B cell (primary cell): ENCODE data around the gene TNFRSF25. TPM values are rescaled to one million over a fixed set of nuclear protein-coding genes. Genes with fewer than 3 reads are reported as not detected.

Experiments
- ATAC-seq: fragments of 200-7000 bp; cut with Tn5 transposase; one replicate; pipeline ENCODE4 v1.10.0; 2021; ENCODE audit warnings: low read depth, mild to moderate bottlenecking, moderate number of reproducible peaks, moderate library complexity
- CTCF ChIA-PET: fragments of 350-600 bp; sonication (Branson Sonifier 250); formaldehyde crosslinking; loops from one replicate; lab custom pipeline; 2021; ENCODE audit warnings: antibody characterized with exemption, inconsistent platforms; lab: Charles Lee
- POLR2A ChIA-PET: fragments of 350-600 bp; sonication (Branson Sonifier 250); formaldehyde crosslinking; loops from one replicate; lab custom pipeline; 2021; ENCODE audit warnings: antibody characterized with exemption; lab: Charles Lee
- DNase-seq: peaks from one replicate; pipeline ENCODE4 v3.0.0; 2013
- H2AFZ ChIP-seq: 2 replicates; pipeline ENCODE4 v1.6.1; 2012; ENCODE audit warnings: mild to moderate bottlenecking, low read depth, low read length; ENCODE audit not compliant: insufficient read depth, poor library complexity, severe bottlenecking
- H3K27ac ChIP-seq, 2 donors: 1 replicate in 1 of 2; 2 replicates in 1 of 2; pipeline ENCODE4 v1.5.1; 2012 to 2013; ENCODE audit warnings: low read length in 2 of 2, mild to moderate bottlenecking in 2 of 2, moderate library complexity in 1 of 2
- H3K27me3 ChIP-seq, 4 experiments: fragments of 200-600 bp in 1 of 4; sonication (generic) in 1 of 4; replicated peaks in 1 of 4; 1 replicate in 2 of 4; 2 replicates in 2 of 4; pipeline versions ENCODE4 v1.6.1 to v1.7.0; 2013 to 2016; ENCODE audit warnings: low read length in 3 of 4, mild to moderate bottlenecking in 2 of 4, mixed read lengths in 1 of 4, moderate library complexity in 1 of 4; ENCODE audit not compliant: insufficient read depth in 4 of 4, control insufficient read depth in 3 of 4; ENCODE audit errors: control extremely low read depth in 1 of 4
- H3K36me3 ChIP-seq, 2 experiments: replicated peaks in 1 of 2; 1 replicate in 1 of 2; 2 replicates in 1 of 2; pipeline versions ENCODE4 v1.6.1 to v1.7.1; 2013; ENCODE audit warnings: low read length in 1 of 2; ENCODE audit not compliant: insufficient read depth in 2 of 2, control insufficient read depth in 1 of 2; ENCODE audit errors: control extremely low read depth in 1 of 2, extremely low read depth in 1 of 2
- H3K4me1 ChIP-seq, 2 donors: fragments of 200-600 bp in 1 of 2; sonication (generic) in 1 of 2; 1 replicate in 1 of 2; 2 replicates in 1 of 2; pipeline versions ENCODE4 v1.5.1 to v1.6.1; 2013 to 2017; ENCODE audit warnings: low read length in 2 of 2; ENCODE audit not compliant: control insufficient read depth in 2 of 2, insufficient read depth in 2 of 2
- H3K4me2 ChIP-seq: replicated peaks from 2 replicates; pipeline ENCODE3; 2012; ENCODE audit warnings: mild to moderate bottlenecking, low read depth, low read length; ENCODE audit not compliant: poor library complexity, severe bottlenecking
- H3K4me3 ChIP-seq, 5 experiments: fragments of 200-600 bp in 1 of 5; sonication (generic) in 1 of 5; 1 replicate in 3 of 5; 2 replicates in 2 of 5; pipeline versions ENCODE4 v1.5.1 to v1.7.0; 2011 to 2016; ENCODE audit warnings: low read length in 4 of 5, mild to moderate bottlenecking in 4 of 5, low read depth in 2 of 5, control low read depth in 1 of 5, moderate library complexity in 1 of 5; ENCODE audit not compliant: insufficient read depth in 1 of 5; ENCODE audit errors: control extremely low read depth in 1 of 5, extremely low read depth in 1 of 5
- H3K79me2 ChIP-seq: fragments of 200-600 bp; sonication (generic); one replicate; pipeline ENCODE4 v1.6.0; 2016; ENCODE audit warnings: low read length; ENCODE audit not compliant: control insufficient read depth, insufficient read depth
- H3K9ac ChIP-seq: fragments of 200-600 bp; sonication (generic); 2 replicates; pipeline ENCODE4 v1.6.1; 2017; ENCODE audit warnings: mild to moderate bottlenecking, low read length, moderate library complexity
- H3K9me3 ChIP-seq, 3 donors: one replicate each; pipeline versions ENCODE4 v1.6.1 to v1.7.1; 2013; ENCODE audit warnings: low read length in 2 of 3; ENCODE audit not compliant: control insufficient read depth in 2 of 3, insufficient read depth in 1 of 3; ENCODE audit errors: control extremely low read depth in 1 of 3
- H4K20me1 ChIP-seq: 2 replicates; pipeline ENCODE4 v1.6.0; 2012; ENCODE audit warnings: mild to moderate bottlenecking, low read length; ENCODE audit not compliant: insufficient read depth, control insufficient read depth, poor library complexity, severe bottlenecking
- H3K27ac Mint-ChIP-seq: one replicate; pipeline ENCODE4 v1.8.0; 2021; ENCODE audit warnings: mixed read lengths
- H3K27me3 Mint-ChIP-seq: one replicate; pipeline ENCODE4 v1.8.0; 2021; ENCODE audit warnings: mixed read lengths
- H3K4me1 Mint-ChIP-seq: one replicate; pipeline ENCODE4 v1.8.0; 2021; ENCODE audit warnings: mixed read lengths
- H3K4me3 Mint-ChIP-seq: one replicate; pipeline ENCODE4 v1.8.0; 2021; ENCODE audit warnings: mixed read lengths
- H3K9me3 Mint-ChIP-seq: one replicate; pipeline ENCODE4 v1.8.0; 2022; ENCODE audit warnings: mixed read lengths; ENCODE audit not compliant: insufficient read depth
- EZH2 ChIP-seq: IDR thresholded peaks from 2 replicates; pipeline ENCODE4 v1.6.1; 2012; ENCODE audit warnings: borderline replicate concordance, low read depth, mild to moderate bottlenecking, moderate library complexity, low read length; ENCODE audit not compliant: insufficient read depth, poor library complexity, severe bottlenecking
- whole genome bisulfite sequencing: methylation state at CpG from one replicate; pipeline ENCODE4 v1.1.5; 2013; ENCODE audit warnings: missing lambda C conversion rate; ENCODE audit not compliant: insufficient coverage; 5-methylcytosine and 5-hydroxymethylcytosine counted together
- intact Hi-C: fragments of 100-400 bp; cut with micrococcal nuclease; formaldehyde crosslinking; loops from one replicate; pipeline ENCODE4 v1.10.0; 2022
- polyA plus RNA-seq: library from polyadenylated mRNA; depleted of rRNA; stranded (reverse); fragments of >200 nt; gene quantifications from 2 replicates; pipeline ENCODE4 v1.2.3, GENCODE V29; 2012
- total RNA-seq, 2 donors: library from RNA; stranded (reverse); fragments of 120-200 nt in 1 of 2; gene quantifications; 1 replicate in 1 of 2; 2 replicates in 1 of 2; pipeline versions ENCODE4 v1.2.3 to v1.2.4, GENCODE V29; 2013 to 2022
- TF ChIP-seq, protein P1 (sequence below): fragments of 200-600 bp; IDR thresholded peaks from one replicate; pipeline ENCODE4 v1.8.0; 2022; ENCODE audit warnings: antibody characterized with exemption, mild to moderate bottlenecking

The TNFRSF25 gene
- total and polyA plus RNA-seq, 2 donors (not counting 1 experiment from before 2014, with no cell fraction given) = 2.6 to 7.1 TPM

DNA sequence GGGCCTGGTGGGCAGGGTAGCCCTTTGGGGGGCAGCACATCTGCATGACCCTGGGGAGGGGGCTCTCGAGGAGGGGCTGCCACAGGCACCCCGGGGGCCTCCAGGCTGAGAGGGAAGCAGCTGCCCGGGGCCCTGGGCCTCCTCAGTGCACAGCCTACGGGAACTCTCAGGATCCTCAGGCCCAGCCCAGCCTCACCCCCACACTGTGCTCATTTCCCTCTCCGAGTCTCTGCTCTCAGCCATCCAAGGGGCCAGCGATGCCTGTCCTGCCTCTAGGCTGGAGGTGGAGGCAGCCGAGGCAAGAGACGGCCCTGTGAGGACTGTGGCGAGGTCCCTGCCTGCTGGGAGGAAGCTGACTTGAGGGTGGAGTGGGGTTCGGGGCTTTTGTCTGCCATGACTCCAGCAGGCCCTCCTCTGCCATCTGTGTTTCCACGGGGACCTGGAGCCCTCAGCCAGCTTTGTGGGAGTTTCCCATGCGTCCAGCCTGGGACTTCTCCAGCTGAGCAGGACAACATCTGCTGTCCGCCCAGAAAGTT lies 32.7 kb upstream of the TNFRSF25 start:
- Mint-ChIP-seq H3K9me3 (no peaks in the 10 kb centered on the region), H3K27me3 (peaks cover 34% of the 10 kb centered on the region), H3K27ac (no peak overlapping the region), H3K4me3 (peak overlapping the region; percentile 29), H3K4me1 (peaks cover 13% of the 10 kb centered on the region)
- DNase-seq (no peak), ATAC-seq (no peak)
- peak overlapping the region; percentile 89 for H3K4me2 ChIP-seq
- intact Hi-C loops = no loop called here
- ChIA-PET CTCF (interaction anchor here (0.6 to 1.4 kb wide), 5 partner anchors 8 to 20 kb away, joined by 3 to 5 read pairs (median 4); partner anchors contain the start of gene PLEKHG5), POLR2A (no interaction called here)
- no peaks in the 10 kb centered on the region for H4K20me1 ChIP-seq
- H3K27me3 ChIP-seq = peaks cover 0 to 46% (median 12%) of the 10 kb centered on the region in 4 experiments
- no peaks in the 10 kb centered on the region for H3K9me3 ChIP-seq
- TF ChIP-seq, protein P1, sequence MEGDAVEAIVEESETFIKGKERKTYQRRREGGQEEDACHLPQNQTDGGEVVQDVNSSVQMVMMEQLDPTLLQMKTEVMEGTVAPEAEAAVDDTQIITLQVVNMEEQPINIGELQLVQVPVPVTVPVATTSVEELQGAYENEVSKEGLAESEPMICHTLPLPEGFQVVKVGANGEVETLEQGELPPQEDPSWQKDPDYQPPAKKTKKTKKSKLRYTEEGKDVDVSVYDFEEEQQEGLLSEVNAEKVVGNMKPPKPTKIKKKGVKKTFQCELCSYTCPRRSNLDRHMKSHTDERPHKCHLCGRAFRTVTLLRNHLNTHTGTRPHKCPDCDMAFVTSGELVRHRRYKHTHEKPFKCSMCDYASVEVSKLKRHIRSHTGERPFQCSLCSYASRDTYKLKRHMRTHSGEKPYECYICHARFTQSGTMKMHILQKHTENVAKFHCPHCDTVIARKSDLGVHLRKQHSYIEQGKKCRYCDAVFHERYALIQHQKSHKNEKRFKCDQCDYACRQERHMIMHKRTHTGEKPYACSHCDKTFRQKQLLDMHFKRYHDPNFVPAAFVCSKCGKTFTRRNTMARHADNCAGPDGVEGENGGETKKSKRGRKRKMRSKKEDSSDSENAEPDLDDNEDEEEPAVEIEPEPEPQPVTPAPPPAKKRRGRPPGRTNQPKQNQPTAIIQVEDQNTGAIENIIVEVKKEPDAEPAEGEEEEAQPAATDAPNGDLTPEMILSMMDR = no peak
- TF ChIP-seq EZH2 = no peak
- no peaks in the 10 kb centered on the region for H3K79me2 ChIP-seq
- no peak overlapping the region for H3K4me3 ChIP-seq
- no peak overlapping the region for H3K27ac ChIP-seq
- H3K9ac ChIP-seq = no peak overlapping the region
- whole genome bisulfite sequencing = 84% methylated on average over 11 of the region's 13 CpGs
- H2AFZ ChIP-seq = no peak overlapping the region
- H3K4me1 ChIP-seq = peaks cover 13 to 17% of the 10 kb centered on the region in 2 donors
- no peaks in the 10 kb centered on the region for H3K36me3 ChIP-seq

DNA sequence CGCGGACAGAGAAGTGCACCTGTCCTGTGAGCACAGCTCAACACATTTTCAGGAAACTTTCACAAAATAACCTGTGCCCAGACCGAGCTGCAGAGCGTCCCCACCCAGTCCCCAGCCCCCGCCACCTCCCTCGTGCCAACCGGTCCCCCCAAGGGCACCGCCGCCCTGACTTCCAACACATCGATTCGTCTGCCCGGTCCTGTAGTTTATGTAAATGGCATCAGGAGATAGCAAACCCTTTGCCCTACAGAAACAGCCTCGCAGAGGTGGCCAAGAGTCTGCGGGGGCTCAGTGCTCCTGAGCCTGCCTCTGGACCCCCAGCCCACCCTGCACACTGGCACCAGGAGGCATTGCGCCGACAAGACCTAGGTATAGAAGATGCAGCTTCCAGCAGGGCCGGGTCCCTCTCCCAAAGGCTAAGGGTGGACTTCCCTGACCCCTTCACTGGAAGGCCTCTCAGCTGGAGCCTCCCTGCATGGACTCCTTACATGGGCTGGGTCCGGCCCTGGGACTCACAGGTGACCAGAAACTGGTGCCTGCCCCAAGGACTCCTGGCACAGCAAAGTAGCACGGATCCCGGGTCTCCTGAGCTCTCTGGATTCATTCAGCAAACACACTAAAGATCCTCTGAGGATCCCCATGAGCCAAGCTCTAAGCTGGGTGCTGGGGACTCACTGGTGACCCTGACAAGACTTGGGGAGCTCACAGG lies 32.0 kb upstream of the TNFRSF25 start:
- ChIA-PET POLR2A (no interaction called here), CTCF (interaction anchor here (0.6 to 1.3 kb wide), 3 partner anchors 10 to 20 kb away, joined by 3 to 5 read pairs (median 4); no protein-coding TSS in a partner anchor)
- Histone ChIP-seq H3K9ac (peak overlapping the region; percentile 52), H2AFZ (peak overlapping the region; percentile 58), H3K36me3 (no peaks in the 10 kb centered on the region), H3K27me3 (peaks cover 0 to 46% (median 12%) of the 10 kb centered on the region in 4 experiments), H3K4me3 (peak overlapping the region in 4 of 5 experiments; percentile 29 to 56 (median 48)), H4K20me1 (no peaks in the 10 kb centered on the region), H3K4me1 (peaks cover 13 to 17% of the 10 kb centered on the region in 2 donors), H3K9me3 (no peaks in the 10 kb centered on the region), H3K27ac (no peak overlapping the region), H3K4me2 (peak overlapping the region; percentile 89), H3K79me2 (no peaks in the 10 kb centered on the region)
- intact Hi-C loops = no loop called here
- peaks cover 34% of the 10 kb centered on the region for H3K27me3 Mint-ChIP-seq
- H3K9me3 Mint-ChIP-seq = no peaks in the 10 kb centered on the region
- peak overlapping the region; percentile 80 for H3K4me3 Mint-ChIP-seq
- TF ChIP-seq EZH2 = no peak
- TF ChIP-seq, protein P1 = no peak
- no peak for DNase-seq
- ATAC-seq = no peak
- peaks cover 13% of the 10 kb centered on the region for H3K4me1 Mint-ChIP-seq
- no peak overlapping the region for H3K27ac Mint-ChIP-seq
- 84% methylated on average over 9 of the region's 20 CpGs for WGBS
